GM12874 (cell line): ENCODE measurements around the gene PDAP1.

Experiments used
- TF ChIP-seq, protein P1 (sequence below): IDR thresholded peaks from 2 replicates; pipeline ENCODE4 v1.5.1; 2011; ENCODE audit warnings: low read depth, mild to moderate bottlenecking, control low read depth, low read length, moderate library complexity; ENCODE audit not compliant: insufficient read depth

Gene PDAP1

DNA sequence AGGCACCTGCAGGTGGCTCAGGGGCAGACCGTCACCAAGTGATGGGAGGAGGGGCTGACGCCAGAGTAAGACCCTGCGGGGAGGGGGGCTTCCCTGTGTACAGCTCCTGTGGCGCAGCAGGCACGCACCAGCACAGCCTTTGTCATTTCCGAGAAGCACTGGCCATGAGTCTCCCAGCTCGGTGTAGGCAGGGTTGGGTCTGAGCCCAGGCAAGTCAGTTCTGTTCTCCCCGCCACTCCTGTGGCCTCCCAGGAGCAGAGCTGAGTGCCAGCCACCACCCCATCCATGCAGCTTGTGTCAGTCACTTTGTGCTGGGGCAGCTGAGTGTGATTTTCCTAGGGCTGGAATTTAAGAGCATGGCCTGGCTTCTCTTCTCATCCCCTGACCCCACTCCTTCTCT is 43.5 kb upstream of the PDAP1 start:
- TF ChIP-seq, protein P1, sequence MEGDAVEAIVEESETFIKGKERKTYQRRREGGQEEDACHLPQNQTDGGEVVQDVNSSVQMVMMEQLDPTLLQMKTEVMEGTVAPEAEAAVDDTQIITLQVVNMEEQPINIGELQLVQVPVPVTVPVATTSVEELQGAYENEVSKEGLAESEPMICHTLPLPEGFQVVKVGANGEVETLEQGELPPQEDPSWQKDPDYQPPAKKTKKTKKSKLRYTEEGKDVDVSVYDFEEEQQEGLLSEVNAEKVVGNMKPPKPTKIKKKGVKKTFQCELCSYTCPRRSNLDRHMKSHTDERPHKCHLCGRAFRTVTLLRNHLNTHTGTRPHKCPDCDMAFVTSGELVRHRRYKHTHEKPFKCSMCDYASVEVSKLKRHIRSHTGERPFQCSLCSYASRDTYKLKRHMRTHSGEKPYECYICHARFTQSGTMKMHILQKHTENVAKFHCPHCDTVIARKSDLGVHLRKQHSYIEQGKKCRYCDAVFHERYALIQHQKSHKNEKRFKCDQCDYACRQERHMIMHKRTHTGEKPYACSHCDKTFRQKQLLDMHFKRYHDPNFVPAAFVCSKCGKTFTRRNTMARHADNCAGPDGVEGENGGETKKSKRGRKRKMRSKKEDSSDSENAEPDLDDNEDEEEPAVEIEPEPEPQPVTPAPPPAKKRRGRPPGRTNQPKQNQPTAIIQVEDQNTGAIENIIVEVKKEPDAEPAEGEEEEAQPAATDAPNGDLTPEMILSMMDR: no peak

DNA sequence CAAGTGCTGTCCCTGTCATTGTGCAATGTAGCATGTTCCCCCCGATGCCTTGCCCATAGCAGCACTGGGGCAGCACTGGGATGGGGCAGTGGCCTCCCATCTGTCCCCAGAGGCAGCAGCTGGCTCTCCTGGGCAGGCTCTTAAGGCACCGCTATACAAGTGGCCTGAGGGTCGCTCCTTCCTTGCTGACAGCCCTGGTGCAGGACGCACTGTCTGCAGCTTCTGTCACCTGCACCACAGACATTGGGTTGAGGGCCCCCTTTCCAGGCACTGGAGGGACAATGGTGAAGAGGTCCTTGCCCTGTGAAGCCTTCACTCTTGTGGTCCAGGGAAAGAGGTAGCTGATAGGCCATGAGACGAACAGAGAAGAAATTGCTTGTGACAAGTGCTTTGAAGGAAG is 40.9 kb upstream of the PDAP1 start:
- TF ChIP-seq, protein P1: no peak

DNA sequence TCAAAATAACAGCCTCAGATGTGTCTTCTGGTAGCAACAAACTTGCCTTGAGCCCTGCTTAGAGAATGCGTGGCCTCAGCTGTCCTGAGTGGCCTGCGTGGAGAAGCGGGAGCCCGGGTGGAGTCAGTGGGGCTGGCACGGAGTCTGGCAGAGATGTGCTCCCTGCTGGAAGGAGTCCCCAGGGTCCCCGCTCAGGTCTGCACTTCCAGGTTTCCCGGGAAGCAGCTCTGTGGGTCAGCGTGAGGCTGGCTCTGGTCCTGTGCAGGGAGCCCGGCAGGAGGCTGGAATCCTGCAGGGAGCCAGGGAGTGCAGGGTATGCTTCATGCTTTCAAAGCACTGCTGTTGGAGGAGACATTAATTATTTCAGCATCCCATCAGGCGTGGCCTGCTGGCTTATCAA is 40.5 kb upstream of the PDAP1 start:
- TF ChIP-seq, protein P1: no peak

DNA sequence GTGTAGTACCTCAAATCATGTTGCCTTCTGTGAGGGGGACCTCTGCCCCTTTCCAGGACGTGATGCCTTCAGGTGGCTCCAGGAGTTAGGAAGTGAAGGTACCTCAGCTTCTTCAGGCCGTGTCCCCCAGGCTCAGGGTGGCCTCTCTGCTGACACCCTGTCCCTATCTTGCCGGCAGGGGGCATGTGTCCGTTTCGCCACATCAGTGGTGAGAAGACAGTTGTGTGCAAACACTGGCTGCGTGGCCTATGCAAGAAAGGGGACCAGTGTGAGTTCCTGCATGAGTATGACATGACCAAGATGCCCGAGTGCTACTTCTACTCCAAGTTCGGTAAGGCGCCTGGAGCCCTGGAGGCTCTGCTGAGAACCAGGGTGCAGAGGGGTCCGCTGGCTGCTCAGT is 39.5 kb upstream of the PDAP1 start:
- TF ChIP-seq, protein P1: no peak

DNA sequence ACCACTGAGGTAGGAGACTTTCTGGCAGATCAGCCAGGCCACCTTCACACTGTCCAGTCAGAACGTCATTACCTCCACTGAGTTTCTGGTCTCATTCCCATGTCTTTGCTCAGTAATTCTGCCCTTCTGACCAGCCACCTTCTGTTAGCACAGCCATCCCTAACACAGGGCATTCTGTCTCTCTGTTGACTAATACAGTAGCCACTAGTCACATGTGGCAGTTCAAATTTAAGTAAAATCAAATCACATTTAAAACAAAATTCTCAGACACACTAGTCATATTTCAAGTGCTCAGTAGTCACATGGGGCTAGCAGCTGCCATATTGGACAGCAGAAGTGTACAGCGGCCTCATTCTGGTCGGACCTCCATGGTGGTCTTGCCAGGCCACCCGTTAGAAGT is 37.7 kb upstream of the PDAP1 start:
- TF ChIP-seq, protein P1: no peak

DNA sequence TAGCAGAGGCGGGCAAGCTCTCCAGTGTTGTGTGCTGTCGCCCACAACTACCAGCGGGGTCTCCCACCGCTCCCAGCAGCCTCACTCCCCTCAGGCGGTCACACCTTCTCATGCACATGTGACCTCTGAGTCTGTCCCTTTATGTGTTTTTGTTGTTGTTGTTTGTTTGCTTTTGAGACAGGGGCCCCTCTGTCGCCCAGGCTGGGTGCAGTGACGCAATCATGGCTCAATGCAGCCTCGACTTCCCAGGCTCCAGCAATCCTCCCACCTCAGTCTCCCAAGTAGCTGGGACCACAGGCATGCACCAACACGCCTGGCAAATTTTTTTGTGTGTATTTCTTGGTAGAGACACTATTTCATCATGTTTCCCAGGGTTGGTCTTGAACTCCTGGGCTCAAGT is 31.8 kb upstream of the PDAP1 start:
- TF ChIP-seq, protein P1: no peak

DNA sequence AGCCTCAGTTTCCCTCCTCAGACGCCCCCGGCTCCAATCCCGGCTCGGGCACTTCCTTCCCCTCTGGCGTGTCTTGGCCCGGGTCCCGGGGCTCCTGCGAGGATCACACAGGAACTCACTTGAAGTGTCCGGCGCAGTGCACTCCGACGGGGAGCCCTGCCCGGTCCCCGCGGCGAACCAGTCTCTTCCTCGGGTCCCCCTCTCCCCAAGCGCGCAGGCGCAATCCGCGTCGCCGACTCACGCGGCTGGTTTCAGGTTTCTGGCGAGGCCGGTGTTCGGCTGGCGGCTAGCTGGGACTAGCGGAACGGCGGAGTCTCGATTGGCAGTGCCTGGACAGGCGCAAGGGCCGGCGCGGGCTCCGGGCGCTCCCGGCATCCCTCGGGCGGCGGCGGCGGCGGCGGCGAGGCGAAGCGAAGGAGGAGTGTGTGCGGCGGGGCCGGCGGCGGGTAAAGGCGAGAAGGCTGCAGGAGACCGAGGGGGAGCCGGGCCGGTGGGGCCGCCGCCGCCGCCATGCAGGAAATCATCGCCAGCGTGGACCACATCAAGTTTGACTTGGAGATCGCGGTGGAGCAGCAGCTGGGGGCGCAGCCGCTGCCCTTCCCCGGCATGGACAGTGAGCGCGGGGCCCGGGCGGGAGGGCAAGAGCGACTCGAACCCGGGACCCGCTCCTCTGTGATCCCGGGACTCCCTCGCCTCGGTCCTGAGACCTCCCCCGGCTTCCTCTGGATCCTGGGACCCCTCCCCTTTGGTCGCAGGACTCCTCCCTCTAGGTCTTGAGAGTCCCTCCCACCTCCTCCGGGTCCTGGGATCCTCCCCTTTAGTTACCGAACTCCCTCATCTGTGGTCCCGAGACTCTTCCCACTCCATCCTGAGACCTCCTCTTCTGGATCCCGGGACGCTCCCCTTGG is 30.4 kb upstream of the PDAP1 start, which contains the start of the genes CPSF4 and PTCD1:
Gene CPSF4, plus strand, starts transcription at position 371 of the 908 bp plus-strand sequence. Its CDS starts 140 bp downstream, at position 511.
Gene PTCD1, minus strand, starts transcription at position 226 of the 908 bp plus-strand sequence. CDS start 3,556 bp downstream, outside the sequence.
- TF ChIP-seq, protein P1: no peak
